Tibial artery (tissue), 4 donors: ENCODE results near the gene MAP3K2.

Experiments
- DNase-seq, 2 donors: peaks; one replicate each; pipeline ENCODE4 v3.0.0-alpha.2; 2019
- H3K27ac ChIP-seq, 2 donors: fragments of 200-600 bp; sonication (generic) in 1 of 2; 1 replicate in 1 of 2; 2 replicates in 1 of 2; pipeline ENCODE4 v1.5.1; 2018 to 2019; ENCODE audit warnings: mild to moderate bottlenecking in 1 of 2
- H3K27me3 ChIP-seq, 2 donors: fragments of 200-600 bp; sonication (generic) in 1 of 2; one replicate each; pipeline versions ENCODE4 v1.5.1 to v1.6.0; 2016 to 2019
- H3K36me3 ChIP-seq, 3 donors: fragments of 200-600 bp; sonication (generic) in 2 of 3; one replicate each; pipeline ENCODE4 v1.5.1; 2016 to 2019; ENCODE audit warnings: mild to moderate bottlenecking in 2 of 3
- H3K4me1 ChIP-seq, 4 donors: fragments of 200-600 bp; sonication (generic) in 2 of 4; 1 replicate in 3 of 4; 2 replicates in 1 of 4; pipeline ENCODE4 v1.5.1; 2016 to 2019
- H3K4me3 ChIP-seq, 2 donors: fragments of 200-600 bp; sonication (generic) in 1 of 2; 1 replicate in 1 of 2; 2 replicates in 1 of 2; pipeline ENCODE4 v1.5.1; 2018 to 2019; ENCODE audit warnings: mild to moderate bottlenecking in 2 of 2
- H3K9me3 ChIP-seq, 3 donors: fragments of 200-600 bp; sonication (generic) in 1 of 3; one replicate each; pipeline ENCODE4 v1.5.1; 2016 to 2019
- intact Hi-C: fragments of 100-400 bp; cut with DNase I; formaldehyde crosslinking; loops from one replicate; pipeline ENCODE4 v1.15.0; 2023; ENCODE audit warnings: low total_unique reads
- TF ChIP-seq, protein P1 (sequence below), 2 experiments: fragments of 200-600 bp in 1 of 2; fragments of 450-650 bp in 1 of 2; IDR thresholded peaks; one replicate each; pipeline ENCODE4 v1.5.1; 2017 to 2019; ENCODE audit warnings: antibody characterized with exemption in 2 of 2, mild to moderate bottlenecking in 1 of 2, moderate library complexity in 1 of 2

MAP3K2 gene

DNA sequence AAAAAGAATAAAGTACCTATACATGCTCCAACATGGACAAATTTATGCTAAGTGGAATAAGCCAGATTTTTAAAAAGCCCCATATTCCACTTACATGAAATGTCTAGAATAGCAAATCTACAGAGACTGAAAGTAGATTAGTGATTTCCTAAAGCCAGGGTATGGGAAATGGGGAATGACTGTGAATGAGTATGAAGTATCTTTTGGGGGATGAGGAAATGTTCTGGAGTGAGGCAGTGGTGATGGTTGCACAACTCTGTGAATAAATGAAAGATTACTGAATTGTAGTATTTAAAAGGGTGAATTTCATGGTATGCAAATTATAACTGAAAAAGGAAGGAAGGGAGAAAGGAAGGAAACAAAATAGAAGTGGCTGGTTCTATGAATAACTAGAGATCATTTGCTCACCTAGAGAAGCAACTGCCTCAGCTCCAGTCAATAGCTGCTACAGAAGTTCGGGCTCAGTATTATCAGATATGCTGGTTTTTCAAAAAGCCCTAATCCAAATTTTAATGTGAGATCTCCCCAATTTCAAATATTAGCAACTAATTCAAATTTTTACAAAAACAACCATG, 39.3 kb downstream of the MAP3K2 start:
- no peaks in the 10 kb centered on the region for H3K9me3 ChIP-seq
- DNase-seq = no peak
- no peak overlapping the region for H3K4me3 ChIP-seq

DNA sequence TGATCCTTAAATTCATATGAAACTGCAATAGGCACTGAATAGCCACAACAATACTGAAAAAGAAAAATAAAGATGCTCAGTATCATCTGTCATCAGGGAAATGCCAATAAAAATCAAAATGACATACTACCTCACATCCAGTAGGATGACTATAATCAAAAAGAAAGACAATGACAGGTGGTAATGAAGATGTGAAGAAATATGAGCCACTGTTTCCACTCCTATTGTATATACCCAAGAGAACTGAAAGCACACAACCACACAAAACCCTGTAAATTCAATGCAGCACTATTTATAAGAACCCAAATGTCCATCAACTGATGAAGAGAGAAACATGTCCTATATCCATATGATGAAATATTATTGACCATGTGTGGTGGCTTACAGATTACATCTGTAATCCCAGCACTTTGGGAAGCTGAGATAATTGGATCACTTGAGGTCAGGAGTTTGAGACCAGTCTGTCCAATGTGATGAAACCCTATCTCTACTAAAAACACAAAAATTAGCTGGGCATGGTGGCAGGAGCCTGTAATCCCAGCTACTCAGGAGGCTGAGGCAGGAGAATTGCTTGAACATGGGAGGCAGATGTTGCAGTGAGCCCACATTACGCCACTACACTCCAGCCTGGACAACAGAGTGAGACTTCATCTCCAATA, 39.9 kb downstream of the MAP3K2 start:
- H3K27ac ChIP-seq = no peak overlapping the region
- H3K27me3 ChIP-seq = no peaks in the 10 kb centered on the region
- H3K4me1 ChIP-seq = peaks cover 0 to 31% (median 2%) of the 10 kb centered on the region in 4 donors
- H3K36me3 ChIP-seq = no peaks in the 10 kb centered on the region
- no peak for DNase-seq
- intact Hi-C loops = no loop called here
- no peaks in the 10 kb centered on the region for H3K9me3 ChIP-seq
- no peak overlapping the region for H3K4me3 ChIP-seq
- TF ChIP-seq, protein P1, sequence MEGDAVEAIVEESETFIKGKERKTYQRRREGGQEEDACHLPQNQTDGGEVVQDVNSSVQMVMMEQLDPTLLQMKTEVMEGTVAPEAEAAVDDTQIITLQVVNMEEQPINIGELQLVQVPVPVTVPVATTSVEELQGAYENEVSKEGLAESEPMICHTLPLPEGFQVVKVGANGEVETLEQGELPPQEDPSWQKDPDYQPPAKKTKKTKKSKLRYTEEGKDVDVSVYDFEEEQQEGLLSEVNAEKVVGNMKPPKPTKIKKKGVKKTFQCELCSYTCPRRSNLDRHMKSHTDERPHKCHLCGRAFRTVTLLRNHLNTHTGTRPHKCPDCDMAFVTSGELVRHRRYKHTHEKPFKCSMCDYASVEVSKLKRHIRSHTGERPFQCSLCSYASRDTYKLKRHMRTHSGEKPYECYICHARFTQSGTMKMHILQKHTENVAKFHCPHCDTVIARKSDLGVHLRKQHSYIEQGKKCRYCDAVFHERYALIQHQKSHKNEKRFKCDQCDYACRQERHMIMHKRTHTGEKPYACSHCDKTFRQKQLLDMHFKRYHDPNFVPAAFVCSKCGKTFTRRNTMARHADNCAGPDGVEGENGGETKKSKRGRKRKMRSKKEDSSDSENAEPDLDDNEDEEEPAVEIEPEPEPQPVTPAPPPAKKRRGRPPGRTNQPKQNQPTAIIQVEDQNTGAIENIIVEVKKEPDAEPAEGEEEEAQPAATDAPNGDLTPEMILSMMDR (IDR thresholded peaks at IDR 0.05) = no peak

More for the DNA sequence above, 39.3 kb downstream of the MAP3K2 start:
- intact Hi-C loops = no loop called here
- H3K27ac ChIP-seq = no peak overlapping the region
- peaks cover 0 to 31% (median 2%) of the 10 kb centered on the region in 4 donors for H3K4me1 ChIP-seq
- TF ChIP-seq, protein P1 (IDR thresholded peaks at IDR 0.05) = no peak
- no peaks in the 10 kb centered on the region for H3K27me3 ChIP-seq
- no peaks in the 10 kb centered on the region for H3K36me3 ChIP-seq

DNA sequence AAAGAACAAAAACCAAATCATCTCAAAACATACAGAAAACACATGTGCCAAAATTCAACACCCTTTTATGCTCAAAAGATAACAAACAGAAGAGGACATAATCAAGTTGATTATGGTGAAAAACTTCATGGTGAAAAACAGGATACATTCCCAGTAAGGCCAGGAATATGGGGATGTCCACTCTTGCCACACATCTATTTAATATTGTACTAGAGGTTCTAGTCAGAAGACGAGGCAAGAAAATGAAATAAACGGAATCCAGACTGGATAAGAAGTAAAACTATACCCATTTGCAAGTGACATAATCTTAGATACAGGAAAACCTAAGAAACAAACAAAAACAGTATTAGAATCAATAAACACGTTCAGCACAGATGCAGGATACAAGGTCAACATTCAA, 40.8 kb downstream of the MAP3K2 start:
- Histone ChIP-seq H3K4me3 (no peak overlapping the region), H3K4me1 (peaks cover 0 to 27% (median 2%) of the 10 kb centered on the region in 4 donors), H3K27me3 (no peaks in the 10 kb centered on the region), H3K36me3 (no peaks in the 10 kb centered on the region), H3K27ac (no peak overlapping the region), H3K9me3 (no peaks in the 10 kb centered on the region)
- intact Hi-C loops = no loop called here
- TF ChIP-seq, protein P1 (IDR thresholded peaks at IDR 0.05) = no peak
- no peak for DNase-seq

DNA sequence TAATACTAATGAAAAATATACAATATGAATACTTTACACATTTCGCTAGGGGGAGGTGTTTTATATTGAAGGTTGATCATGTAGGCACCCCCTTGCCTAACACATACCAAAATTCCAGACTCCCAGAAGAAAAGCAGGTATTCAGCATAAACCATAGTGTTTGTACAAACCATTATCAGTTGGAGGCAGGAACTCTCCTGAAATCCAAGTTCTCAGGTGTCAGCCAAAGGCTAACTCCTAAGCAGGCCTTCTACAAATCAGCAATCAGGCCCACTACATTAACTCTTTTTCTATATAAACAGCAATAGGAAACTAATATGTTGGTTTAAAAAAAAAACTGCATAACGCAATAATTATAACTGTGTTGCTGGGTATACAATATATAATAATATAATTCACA, 44.5 kb downstream of the MAP3K2 start:
- Histone ChIP-seq H3K4me3 (no peak overlapping the region), H3K9me3 (no peaks in the 10 kb centered on the region), H3K27ac (no peak overlapping the region), H3K27me3 (no peaks in the 10 kb centered on the region), H3K4me1 (peaks cover 0 to 20% (median 2%) of the 10 kb centered on the region in 4 donors), H3K36me3 (peaks cover 0 to 7% (median 0%) of the 10 kb centered on the region in 3 donors)
- intact Hi-C loops = no loop called here
- TF ChIP-seq, protein P1 (IDR thresholded peaks at IDR 0.05) = no peak
- no peak for DNase-seq

DNA sequence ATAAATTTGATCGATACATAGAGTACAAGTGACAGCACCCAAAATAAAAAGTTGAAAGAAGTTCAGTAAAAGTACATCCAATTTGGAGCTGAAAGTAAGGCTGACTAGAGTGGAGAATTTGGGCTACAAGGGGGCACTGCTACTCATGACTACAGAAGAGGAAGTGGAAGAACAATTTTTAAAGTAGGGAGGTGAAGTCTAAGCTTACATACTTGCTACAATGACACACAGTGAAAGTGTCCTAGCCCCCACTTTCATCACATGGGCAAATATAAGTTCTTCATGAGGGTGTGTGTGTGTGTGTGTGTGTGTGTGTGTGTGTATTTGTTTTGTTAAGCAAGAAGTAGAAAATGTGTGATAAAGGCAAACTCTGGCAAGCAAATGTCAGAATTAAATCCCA, 45.7 kb downstream of the MAP3K2 start:
- no peaks in the 10 kb centered on the region for H3K27me3 ChIP-seq
- H3K4me1 ChIP-seq = peaks cover 0 to 17% (median 2%) of the 10 kb centered on the region in 4 donors
- no peak overlapping the region for H3K27ac ChIP-seq
- DNase-seq = no peak
- H3K4me3 ChIP-seq = no peak overlapping the region
- H3K36me3 ChIP-seq = peaks cover 7 to 18% (median 8%) of the 10 kb centered on the region in 3 donors
- TF ChIP-seq, protein P1 (IDR thresholded peaks at IDR 0.05) = no peak
- intact Hi-C loops = no loop called here
- H3K9me3 ChIP-seq = no peaks in the 10 kb centered on the region
